ENCODE data around the gene SREBF1. TPM values are rescaled to one million over a fixed set of nuclear protein-coding genes. Genes with fewer than 3 reads are reported as not detected.

The SREBF1 gene
- total RNA-seq, 1 donor from 2014 or later, result 83.0 TPM

DNA sequence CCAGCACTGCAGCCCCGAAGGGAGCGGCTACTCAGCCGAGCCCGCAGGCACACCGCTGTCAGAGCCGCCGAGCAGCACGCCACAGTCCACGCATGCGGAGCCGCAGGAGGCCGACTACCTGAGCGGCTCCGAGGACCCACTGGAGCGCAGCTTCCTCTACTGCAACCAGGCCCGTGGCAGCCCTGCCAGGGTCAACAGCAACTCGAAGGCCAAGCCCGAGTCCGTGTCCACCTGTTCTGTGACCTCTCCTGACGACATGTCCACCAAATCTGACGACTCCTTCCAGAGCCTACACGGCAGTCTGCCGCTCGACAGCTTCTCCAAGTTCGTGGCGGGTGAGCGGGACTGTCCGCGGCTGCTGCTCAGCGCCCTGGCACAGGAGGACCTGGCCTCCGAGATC lies 42.4 kb downstream of the SREBF1 start:
- DNase-seq (ENCODE audit: low read depth), result no peak
- Histone ChIP-seq H3K27me3 (ENCODE audit: control insufficient read depth, insufficient read depth, low read length) (no peaks in the 10 kb centered on the region), H3K4me3 (ENCODE audit: low read depth, low read length) (no peak overlapping the region), H3K36me3 (ENCODE audit: control insufficient read depth, insufficient read depth, low read length) (peaks cover 2% of the 10 kb centered on the region)
- TF ChIP-seq, protein P1, sequence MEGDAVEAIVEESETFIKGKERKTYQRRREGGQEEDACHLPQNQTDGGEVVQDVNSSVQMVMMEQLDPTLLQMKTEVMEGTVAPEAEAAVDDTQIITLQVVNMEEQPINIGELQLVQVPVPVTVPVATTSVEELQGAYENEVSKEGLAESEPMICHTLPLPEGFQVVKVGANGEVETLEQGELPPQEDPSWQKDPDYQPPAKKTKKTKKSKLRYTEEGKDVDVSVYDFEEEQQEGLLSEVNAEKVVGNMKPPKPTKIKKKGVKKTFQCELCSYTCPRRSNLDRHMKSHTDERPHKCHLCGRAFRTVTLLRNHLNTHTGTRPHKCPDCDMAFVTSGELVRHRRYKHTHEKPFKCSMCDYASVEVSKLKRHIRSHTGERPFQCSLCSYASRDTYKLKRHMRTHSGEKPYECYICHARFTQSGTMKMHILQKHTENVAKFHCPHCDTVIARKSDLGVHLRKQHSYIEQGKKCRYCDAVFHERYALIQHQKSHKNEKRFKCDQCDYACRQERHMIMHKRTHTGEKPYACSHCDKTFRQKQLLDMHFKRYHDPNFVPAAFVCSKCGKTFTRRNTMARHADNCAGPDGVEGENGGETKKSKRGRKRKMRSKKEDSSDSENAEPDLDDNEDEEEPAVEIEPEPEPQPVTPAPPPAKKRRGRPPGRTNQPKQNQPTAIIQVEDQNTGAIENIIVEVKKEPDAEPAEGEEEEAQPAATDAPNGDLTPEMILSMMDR (IDR thresholded peaks at IDR 0.05; ENCODE audit: insufficient read depth, low read length, poor library complexity, severe bottlenecking), result no peak

GRCh38 chr17:17793378-17794214 lies 43.2 kb downstream of the SREBF1 start:
- TF ChIP-seq, protein P1 (IDR thresholded peaks at IDR 0.05; ENCODE audit: insufficient read depth, low read length, poor library complexity, severe bottlenecking), result no peak
- Histone ChIP-seq H3K36me3 (ENCODE audit: control insufficient read depth, insufficient read depth, low read length) (peaks cover 2% of the 10 kb centered on the region), H3K27me3 (ENCODE audit: control insufficient read depth, insufficient read depth, low read length) (no peaks in the 10 kb centered on the region), H3K4me3 (ENCODE audit: low read depth, low read length) (no peak overlapping the region)
- DNase-seq (ENCODE audit: low read depth), result no peak

DNA sequence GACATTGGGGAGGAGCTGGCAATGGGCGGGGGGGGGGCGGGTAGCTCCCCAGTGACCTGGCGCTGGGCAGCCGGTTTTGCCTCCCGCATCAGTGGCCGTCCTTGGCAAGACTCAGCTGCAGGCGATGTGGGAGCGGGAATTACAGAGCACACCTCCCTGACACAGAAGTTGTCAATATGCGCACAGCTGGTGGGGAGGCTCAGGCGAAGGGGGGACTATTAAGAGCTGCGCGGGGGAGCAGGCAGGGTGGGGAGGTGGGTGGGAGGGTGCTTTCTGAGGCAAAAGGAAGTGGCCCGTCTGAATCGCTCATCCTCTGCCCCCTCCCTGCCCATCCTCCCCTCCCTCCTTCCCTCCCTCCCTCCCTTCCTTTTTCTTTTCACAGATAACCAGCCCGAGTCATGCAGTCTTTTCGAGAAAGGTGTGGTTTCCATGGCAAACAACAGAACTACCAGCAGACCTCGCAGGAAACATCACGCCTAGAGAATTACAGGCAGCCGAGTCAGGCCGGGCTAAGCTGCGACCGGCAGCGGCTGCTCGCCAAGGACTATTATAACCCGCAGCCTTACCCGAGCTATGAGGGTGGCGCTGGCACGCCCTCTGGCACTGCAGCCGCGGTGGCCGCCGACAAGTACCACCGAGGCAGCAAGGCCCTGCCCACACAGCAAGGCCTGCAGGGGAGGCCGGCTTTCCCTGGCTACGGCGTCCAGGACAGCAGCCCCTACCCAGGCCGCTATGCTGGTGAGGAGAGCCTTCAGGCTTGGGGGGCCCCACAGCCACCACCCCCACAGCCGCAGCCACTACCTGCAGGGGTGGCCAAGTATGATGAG lies 44.0 kb downstream of the SREBF1 start:
- H3K27me3 ChIP-seq (ENCODE audit: control insufficient read depth, insufficient read depth, low read length), result no peaks in the 10 kb centered on the region
- TF ChIP-seq, protein P1 (IDR thresholded peaks at IDR 0.05; ENCODE audit: insufficient read depth, low read length, poor library complexity, severe bottlenecking), result no peak
- no peak overlapping the region for H3K4me3 ChIP-seq (ENCODE audit: low read depth, low read length)
- H3K36me3 ChIP-seq (ENCODE audit: control insufficient read depth, insufficient read depth, low read length), result peaks cover 2% of the 10 kb centered on the region
- peak; percentile 63 for DNase-seq (ENCODE audit: low read depth)

- TF ChIP-seq, protein P1 (IDR thresholded peaks at IDR 0.05; ENCODE audit: insufficient read depth, low read length, poor library complexity, severe bottlenecking), result no peak
- DNase-seq (ENCODE audit: low read depth), result no peak
- H3K27me3 ChIP-seq (ENCODE audit: control insufficient read depth, insufficient read depth, low read length), result no peaks in the 10 kb centered on the region
- no peak overlapping the region for H3K4me3 ChIP-seq (ENCODE audit: low read depth, low read length)
- peaks cover 2% of the 10 kb centered on the region for H3K36me3 ChIP-seq (ENCODE audit: control insufficient read depth, insufficient read depth, low read length)
Observed at GRCh38 chr17:17792037-17792550, 44.7 kb downstream of the SREBF1 start.

DNA sequence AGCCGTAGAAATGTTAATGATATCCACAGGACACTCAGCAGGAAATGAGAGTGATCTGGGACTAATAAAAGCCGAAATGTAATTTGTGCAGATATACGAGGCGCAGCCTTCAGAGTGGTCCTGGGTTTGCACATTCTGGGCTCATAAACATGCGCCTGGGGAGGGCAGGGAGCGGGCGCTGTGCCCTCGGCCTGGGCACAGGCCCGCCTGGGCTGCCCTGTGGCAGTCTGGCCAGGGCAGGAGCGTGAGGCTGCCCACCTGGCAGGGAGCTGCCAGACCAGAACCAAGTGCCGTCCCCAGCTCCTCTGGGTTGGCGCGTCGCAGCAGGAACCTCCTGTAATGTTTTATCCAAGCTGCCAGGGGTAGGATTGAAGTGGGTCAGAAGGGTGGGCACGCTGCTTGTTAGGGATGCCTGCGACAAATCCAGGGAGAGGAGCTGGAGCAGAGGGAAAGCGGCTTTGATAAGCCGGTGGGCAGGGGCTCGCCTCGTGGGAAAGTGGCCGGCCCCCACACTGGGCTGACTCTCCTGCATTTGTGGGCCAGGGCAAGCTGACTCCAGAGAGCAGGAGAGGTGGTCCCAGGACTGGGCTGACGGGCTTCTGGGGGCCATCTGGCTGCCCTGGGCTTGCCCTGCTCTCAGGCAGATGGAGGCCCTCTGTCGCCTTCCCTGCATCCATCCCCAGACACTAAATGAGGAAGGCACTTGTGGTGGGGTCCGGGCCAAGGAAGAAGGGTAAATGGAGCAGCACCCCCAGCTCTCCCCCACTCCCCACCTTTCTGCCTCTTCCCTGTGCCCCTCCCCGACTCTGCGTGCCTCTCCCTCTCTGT lies 45.9 kb downstream of the SREBF1 start:
- TF ChIP-seq, protein P1 (IDR thresholded peaks at IDR 0.05; ENCODE audit: insufficient read depth, low read length, poor library complexity, severe bottlenecking), result no peak
- DNase-seq (ENCODE audit: low read depth), result no peak
- Histone ChIP-seq H3K27me3 (ENCODE audit: control insufficient read depth, insufficient read depth, low read length) (no peaks in the 10 kb centered on the region), H3K4me3 (ENCODE audit: low read depth, low read length) (no peak overlapping the region), H3K36me3 (ENCODE audit: control insufficient read depth, insufficient read depth, low read length) (peaks cover 2% of the 10 kb centered on the region)
